ENCODE measurements around the gene CCNE1. TPM values are rescaled to one million over a fixed set of nuclear protein-coding genes. Genes with fewer than 3 reads are reported as not detected.
A peak's percentile ranks its signal among the peaks of the same experiment; 100 is the strongest.

The CCNE1 gene
- total RNA-seq, 3 donors from 2014 or later (not counting 1 experiment from before 2014, with no cell fraction given), result 2.6 to 6.7 (median 2.9) TPM

- no peaks in the 10 kb centered on the region for H3K27me3 Mint-ChIP-seq (ENCODE audit: low read depth in 2 of 2)
- no peaks in the 10 kb centered on the region for H3K9me3 Mint-ChIP-seq
- no peak for ATAC-seq
- WGBS (ENCODE audit: insufficient coverage), result 100% methylated on average over 3 of the region's 3 CpGs
- peak overlapping the region; percentile 86 for H3K4me3 Mint-ChIP-seq
- Histone ChIP-seq H3K27me3 (ENCODE audit: control insufficient read depth, insufficient read depth, low read length) (no peaks in the 10 kb centered on the region), H3K4me3 (ENCODE audit: low read length) (no peak overlapping the region), H3K4me1 (ENCODE audit: control insufficient read depth, insufficient read depth, low read length) (peaks cover 12% of the 10 kb centered on the region), H3K36me3 (ENCODE audit: control insufficient read depth, insufficient read depth, low read length) (no peaks in the 10 kb centered on the region), H3K9me3 (ENCODE audit: control insufficient read depth, insufficient read depth, low read length) (no peaks in the 10 kb centered on the region), H3K27ac (ENCODE audit: low read length) (no peak overlapping the region)
- no peaks in the 10 kb centered on the region for H3K36me3 Mint-ChIP-seq
- TF ChIP-seq, protein P1, sequence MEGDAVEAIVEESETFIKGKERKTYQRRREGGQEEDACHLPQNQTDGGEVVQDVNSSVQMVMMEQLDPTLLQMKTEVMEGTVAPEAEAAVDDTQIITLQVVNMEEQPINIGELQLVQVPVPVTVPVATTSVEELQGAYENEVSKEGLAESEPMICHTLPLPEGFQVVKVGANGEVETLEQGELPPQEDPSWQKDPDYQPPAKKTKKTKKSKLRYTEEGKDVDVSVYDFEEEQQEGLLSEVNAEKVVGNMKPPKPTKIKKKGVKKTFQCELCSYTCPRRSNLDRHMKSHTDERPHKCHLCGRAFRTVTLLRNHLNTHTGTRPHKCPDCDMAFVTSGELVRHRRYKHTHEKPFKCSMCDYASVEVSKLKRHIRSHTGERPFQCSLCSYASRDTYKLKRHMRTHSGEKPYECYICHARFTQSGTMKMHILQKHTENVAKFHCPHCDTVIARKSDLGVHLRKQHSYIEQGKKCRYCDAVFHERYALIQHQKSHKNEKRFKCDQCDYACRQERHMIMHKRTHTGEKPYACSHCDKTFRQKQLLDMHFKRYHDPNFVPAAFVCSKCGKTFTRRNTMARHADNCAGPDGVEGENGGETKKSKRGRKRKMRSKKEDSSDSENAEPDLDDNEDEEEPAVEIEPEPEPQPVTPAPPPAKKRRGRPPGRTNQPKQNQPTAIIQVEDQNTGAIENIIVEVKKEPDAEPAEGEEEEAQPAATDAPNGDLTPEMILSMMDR (IDR thresholded peaks at IDR 0.05), result no peak
- no peak for DNase-seq
- intact Hi-C loops (cut with micrococcal nuclease), result loop anchor here (2.0 to 10.0 kb wide), 2 partner anchors 133 to 595 kb away; partner anchors contain the start of genes UQCRFS1 and URI1
- H3K27ac Mint-ChIP-seq, result peak overlapping the region; percentile 73 to 84
- peaks cover 5 to 13% of the 10 kb centered on the region in 2 donors for H3K4me1 Mint-ChIP-seq
Observed at GRCh38 chr19:29809795-29810503, 1.8 kb upstream of the CCNE1 start.

DNA sequence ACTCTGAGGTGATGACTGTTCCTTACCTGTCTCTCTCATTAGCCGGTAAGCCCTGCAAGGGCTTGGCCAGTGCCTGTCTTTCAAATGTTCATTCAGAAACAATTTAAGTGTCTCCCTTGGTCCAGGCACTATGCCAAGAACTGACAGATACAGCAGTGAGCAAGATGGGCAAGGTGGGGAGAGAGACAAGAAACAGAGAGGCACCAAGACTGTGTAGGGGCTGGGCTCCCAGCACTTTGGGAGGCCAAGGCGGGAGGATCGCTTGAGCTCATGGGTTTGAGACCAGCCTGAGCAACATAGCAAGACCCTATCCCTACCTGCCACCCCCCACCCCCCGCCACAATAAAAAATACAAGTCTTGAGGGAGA lies 1.3 kb upstream of the CCNE1 start:
- Histone ChIP-seq H3K27me3 (ENCODE audit: control insufficient read depth, insufficient read depth, low read length) (no peaks in the 10 kb centered on the region), H3K27ac (ENCODE audit: low read length) (no peak overlapping the region), H3K4me1 (ENCODE audit: control insufficient read depth, insufficient read depth, low read length) (peaks cover 12% of the 10 kb centered on the region), H3K4me3 (ENCODE audit: low read length) (no peak overlapping the region), H3K9me3 (ENCODE audit: control insufficient read depth, insufficient read depth, low read length) (no peaks in the 10 kb centered on the region), H3K36me3 (ENCODE audit: control insufficient read depth, insufficient read depth, low read length) (no peaks in the 10 kb centered on the region)
- H3K4me3 Mint-ChIP-seq, result peak overlapping the region; percentile 86
- ATAC-seq, result no peak
- no peaks in the 10 kb centered on the region for H3K27me3 Mint-ChIP-seq (ENCODE audit: low read depth in 2 of 2)
- H3K27ac Mint-ChIP-seq, result peak overlapping the region; percentile 73 to 84
- peak in 1 of 2 donors; percentile 46 for DNase-seq
- TF ChIP-seq, protein P1 (IDR thresholded peaks at IDR 0.05), result no peak
- no peaks in the 10 kb centered on the region for H3K36me3 Mint-ChIP-seq
- peaks cover 5 to 13% of the 10 kb centered on the region in 2 donors for H3K4me1 Mint-ChIP-seq
- intact Hi-C loops (cut with micrococcal nuclease), result loop anchor here (2.0 to 10.0 kb wide), 2 partner anchors 132 to 596 kb away; partner anchors contain the start of genes UQCRFS1 and URI1
- H3K9me3 Mint-ChIP-seq, result no peaks in the 10 kb centered on the region
- 100% methylated on average over 1 of the region's 4 CpGs for WGBS (ENCODE audit: insufficient coverage)

DNA sequence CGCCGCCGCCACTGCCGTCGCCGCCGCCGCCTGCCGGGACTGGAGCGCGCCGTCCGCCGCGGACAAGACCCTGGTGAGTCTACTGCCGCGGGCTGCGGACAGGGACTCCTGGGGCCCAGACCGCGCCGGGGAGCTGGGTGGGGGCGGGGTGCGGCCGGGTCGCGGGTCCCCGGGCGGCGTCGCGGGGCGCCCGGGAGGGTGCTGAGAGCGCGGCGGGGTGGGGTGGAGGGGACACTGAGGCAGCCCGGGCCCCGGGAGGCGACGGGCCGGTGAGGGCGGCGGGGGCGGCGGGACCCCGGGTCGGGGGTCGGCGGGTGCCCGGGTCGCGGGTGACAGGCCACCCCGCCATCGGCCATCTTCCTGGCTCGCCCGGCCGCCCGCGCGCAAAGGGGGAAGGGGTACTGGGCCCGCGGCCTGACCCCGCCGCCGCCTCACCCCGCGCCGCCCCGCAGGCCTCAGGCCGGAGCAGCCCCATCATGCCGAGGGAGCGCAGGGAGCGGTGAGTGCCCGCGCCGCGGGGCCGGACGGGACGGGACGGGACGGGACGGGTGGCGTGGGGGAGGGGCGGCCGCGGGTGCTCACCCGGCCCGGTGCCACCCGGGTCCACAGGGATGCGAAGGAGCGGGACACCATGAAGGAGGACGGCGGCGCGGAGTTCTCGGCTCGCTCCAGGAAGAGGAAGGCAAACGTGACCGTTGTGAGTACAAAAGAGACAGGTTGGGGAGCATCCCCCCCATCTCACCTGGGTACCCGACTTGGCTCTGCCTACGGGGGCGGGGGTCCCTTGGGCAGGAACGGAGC lies 489 bp downstream of the CCNE1 start:
- Histone ChIP-seq H3K27ac (ENCODE audit: low read length) (no peak overlapping the region), H3K4me1 (ENCODE audit: control insufficient read depth, insufficient read depth, low read length) (peaks cover 12% of the 10 kb centered on the region), H3K27me3 (ENCODE audit: control insufficient read depth, insufficient read depth, low read length) (no peaks in the 10 kb centered on the region), H3K4me3 (ENCODE audit: low read length) (no peak overlapping the region), H3K9me3 (ENCODE audit: control insufficient read depth, insufficient read depth, low read length) (no peaks in the 10 kb centered on the region), H3K36me3 (ENCODE audit: control insufficient read depth, insufficient read depth, low read length) (no peaks in the 10 kb centered on the region)
- TF ChIP-seq, protein P1 (IDR thresholded peaks at IDR 0.05), result no peak
- Mint-ChIP-seq H3K27ac (peak overlapping the region; percentile 74 to 77), H3K36me3 (no peaks in the 10 kb centered on the region), H3K9me3 (no peaks in the 10 kb centered on the region), H3K4me3 (peak overlapping the region; percentile 94), H3K4me1 (peaks cover 5 to 13% of the 10 kb centered on the region in 2 donors), H3K27me3 (ENCODE audit: low read depth in 2 of 2) (no peaks in the 10 kb centered on the region)
- no peak for ATAC-seq
- WGBS (ENCODE audit: insufficient coverage), result 3% methylated on average over 102 of the region's 104 CpGs
- intact Hi-C loops (cut with micrococcal nuclease), result loop anchor here (1.0 to 10.0 kb wide), 2 partner anchors 32 to 597 kb away; partner anchors contain the start of gene UQCRFS1
- peak; percentile 25 to 32 for DNase-seq

All from natural killer cell (primary cell).